AG09309 (cell line): ENCODE data around the gene CDC42BPB.
"Not testable (repeated sequence)": the region's sequence is repeated elsewhere in the genome, so short reads cannot be mapped to it uniquely, and the experiment has no call there.

ENCODE experiments used
- DNase-seq: peaks from one replicate; pipeline ENCODE4 v3.0.0-alpha.2; 2010; ENCODE audit warnings: low read depth
- H3K4me3 ChIP-seq: 2 replicates; pipeline ENCODE4 v1.5.1; 2011; ENCODE audit warnings: mild to moderate bottlenecking, low read depth, low read length, moderate library complexity; ENCODE audit not compliant: control insufficient read depth
- TF ChIP-seq, protein P1 (sequence below): IDR thresholded peaks from 2 replicates; pipeline ENCODE4 v1.5.1; 2011; ENCODE audit warnings: mild to moderate bottlenecking, low read depth, low read length, inconsistent platforms; ENCODE audit not compliant: insufficient read depth, control insufficient read depth; ENCODE audit errors: missing control alignments

CDC42BPB gene

DNA sequence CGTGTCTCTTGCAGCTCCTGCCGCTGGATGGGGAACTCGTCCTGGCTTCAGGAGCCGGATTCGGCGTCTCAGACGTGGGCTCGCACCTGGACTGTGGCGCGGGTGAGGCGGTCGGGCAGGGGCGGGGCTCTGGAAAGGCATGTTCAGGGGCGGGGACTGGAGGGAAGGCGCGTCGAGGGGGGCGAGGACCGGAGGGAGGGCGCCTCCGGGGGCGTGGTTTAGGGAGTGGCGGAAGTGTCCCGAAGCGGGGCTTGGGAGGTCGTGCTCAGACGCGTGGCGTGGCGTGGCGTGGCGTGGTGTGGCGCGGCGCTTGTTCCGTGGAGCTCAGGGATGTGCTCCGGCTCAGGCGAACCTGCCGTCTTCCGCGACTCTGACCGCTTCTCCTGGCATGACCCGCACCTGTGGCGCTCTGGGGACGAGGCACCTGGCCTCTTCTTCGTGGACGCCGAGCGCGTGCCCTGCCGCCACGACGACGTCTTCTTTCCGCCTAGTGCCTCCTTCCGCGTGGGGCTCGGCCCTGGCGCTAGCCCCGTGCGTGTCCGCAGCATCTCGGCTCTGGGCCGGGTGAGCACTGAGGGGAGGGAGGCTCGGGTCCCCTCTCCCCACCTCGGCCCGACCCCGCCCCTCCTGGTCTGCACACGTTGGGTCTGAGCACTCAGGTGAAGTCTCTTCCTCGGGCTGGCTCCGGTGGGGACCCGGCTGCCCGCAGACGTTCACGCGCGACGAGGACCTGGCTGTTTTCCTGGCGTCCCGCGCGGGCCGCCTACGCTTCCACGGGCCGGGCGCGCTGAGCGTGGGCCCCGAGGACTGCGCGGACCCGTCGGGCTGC, 128.7 kb downstream of the CDC42BPB start:
- H3K4me3 ChIP-seq, result peak overlapping the region; percentile 6
- TF ChIP-seq, protein P1, sequence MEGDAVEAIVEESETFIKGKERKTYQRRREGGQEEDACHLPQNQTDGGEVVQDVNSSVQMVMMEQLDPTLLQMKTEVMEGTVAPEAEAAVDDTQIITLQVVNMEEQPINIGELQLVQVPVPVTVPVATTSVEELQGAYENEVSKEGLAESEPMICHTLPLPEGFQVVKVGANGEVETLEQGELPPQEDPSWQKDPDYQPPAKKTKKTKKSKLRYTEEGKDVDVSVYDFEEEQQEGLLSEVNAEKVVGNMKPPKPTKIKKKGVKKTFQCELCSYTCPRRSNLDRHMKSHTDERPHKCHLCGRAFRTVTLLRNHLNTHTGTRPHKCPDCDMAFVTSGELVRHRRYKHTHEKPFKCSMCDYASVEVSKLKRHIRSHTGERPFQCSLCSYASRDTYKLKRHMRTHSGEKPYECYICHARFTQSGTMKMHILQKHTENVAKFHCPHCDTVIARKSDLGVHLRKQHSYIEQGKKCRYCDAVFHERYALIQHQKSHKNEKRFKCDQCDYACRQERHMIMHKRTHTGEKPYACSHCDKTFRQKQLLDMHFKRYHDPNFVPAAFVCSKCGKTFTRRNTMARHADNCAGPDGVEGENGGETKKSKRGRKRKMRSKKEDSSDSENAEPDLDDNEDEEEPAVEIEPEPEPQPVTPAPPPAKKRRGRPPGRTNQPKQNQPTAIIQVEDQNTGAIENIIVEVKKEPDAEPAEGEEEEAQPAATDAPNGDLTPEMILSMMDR, result no peak
- no peak for DNase-seq

DNA sequence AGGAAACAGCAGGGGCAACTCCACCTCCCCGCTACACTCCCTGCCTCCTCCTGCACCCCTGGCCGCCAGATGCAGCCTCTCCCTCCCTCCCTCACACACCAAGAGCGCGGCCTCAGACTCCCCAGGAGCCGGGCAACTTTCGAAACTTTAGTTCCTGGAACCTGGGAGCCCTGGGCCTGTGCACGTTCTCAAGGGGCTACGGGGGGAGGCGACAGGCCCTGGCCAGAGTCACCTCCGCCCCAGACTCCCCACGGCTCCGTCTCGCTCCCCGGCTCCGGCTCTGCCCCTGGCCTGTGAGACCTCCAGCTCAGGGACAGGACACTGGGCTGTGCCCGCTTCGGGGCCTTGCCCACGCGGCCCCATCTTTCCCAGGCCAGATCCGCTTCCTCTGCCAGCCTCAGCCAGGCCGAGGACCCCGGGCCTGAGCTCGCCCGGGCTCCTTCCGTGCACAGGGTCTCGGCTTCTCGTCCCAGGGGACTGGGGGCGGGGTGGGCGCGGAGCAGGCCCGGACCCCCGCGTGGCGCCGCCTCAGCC, 129.4 kb downstream of the CDC42BPB start:
- no peak for DNase-seq
- no peak overlapping the region for H3K4me3 ChIP-seq

DNA sequence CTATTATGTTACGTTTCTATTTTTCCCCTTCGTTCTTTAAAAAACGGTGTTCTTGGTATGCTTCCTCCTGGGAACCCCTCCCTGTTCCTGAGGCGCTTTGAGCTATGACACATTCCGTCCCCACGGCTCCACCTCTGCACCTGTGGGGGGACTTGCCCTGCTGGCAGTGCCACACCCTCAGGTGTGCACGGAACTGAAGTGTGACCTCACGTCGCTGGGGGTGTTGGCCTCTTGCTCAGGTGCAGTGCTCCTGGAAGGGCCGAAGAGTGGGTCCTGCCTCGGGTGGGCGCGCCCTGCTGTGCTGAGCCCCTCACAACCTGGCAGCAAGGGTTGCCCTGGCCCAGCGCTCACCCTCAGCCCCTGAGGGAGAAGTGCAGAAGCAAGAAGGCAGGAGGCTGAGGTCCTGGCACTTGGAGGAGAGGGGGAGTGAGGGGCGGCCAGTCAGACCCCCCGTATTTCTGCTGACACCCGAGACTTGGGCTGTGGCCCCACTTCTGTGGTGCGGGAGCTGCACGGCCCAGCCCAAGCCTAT, 129.9 kb downstream of the CDC42BPB start:
- TF ChIP-seq, protein P1, result no peak
- H3K4me3 ChIP-seq, result no peak overlapping the region
- DNase-seq, result no peak

More for the DNA sequence above, 129.4 kb downstream of the CDC42BPB start:
- TF ChIP-seq, protein P1, result no peak

DNA sequence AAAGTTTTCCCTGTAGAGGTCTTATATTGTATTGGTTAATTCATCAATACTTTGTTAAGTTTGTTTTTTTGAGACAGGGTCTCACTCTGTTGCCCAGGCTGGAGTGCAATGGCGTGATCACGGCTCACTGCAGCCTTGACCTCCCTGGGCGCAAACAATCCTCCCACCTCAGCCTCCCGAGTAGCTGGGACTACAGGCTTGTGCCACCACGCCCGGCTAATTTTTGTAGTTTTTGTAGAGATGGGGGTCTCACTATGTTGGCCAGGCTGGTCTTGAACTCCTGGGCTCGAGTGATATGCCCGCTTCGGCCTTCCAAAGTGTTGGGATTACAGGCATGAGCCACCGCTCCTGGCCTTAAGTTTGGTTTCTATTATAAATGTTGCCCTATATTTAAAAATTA, 130.5 kb downstream of the CDC42BPB start:
- not testable (repeated sequence) for DNase-seq, H3K4me3 ChIP-seq

- TF ChIP-seq, protein P1, result no peak
- no peak for DNase-seq
- no peak overlapping the region for H3K4me3 ChIP-seq
Measured at GRCh38 chr14:102926104-102926503, 131.2 kb downstream of the CDC42BPB start.

DNA sequence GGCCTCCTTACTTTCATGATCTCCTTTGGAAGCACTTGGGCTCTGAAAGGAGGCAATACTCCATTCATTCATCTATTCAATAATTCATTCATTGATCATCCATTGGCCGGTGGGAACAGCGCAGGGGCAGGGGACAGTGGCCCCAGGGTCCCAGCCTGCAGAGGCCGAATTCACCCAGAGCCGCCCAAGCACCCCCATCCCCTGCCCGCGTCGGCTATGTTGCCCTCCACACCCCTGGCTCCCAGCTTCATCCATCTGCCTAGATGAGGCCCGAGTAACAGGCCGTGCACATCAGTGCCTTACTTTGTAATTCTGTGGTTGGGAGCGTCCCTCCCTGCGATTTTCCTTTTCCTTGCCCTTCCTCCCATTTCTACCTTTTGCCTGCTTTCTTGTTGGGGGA, 131.7 kb downstream of the CDC42BPB start:
- DNase-seq, result no peak
- no peak overlapping the region for H3K4me3 ChIP-seq
- TF ChIP-seq, protein P1, result no peak
